DND-41 (cell line): ENCODE results near the gene SLC2A13.

ENCODE experiments used
- CTCF ChIP-seq: IDR thresholded peaks from 2 replicates; pipeline ENCODE4 v1.5.1; 2012; ENCODE audit warnings: borderline replicate concordance, low read length, moderate library complexity, mild to moderate bottlenecking; ENCODE audit not compliant: poor library complexity, severe bottlenecking; ENCODE audit errors: extremely low read depth
- EZH2 ChIP-seq: IDR thresholded peaks from 3 replicates; pipeline ENCODE4 v1.6.1; 2012; ENCODE audit warnings: borderline replicate concordance, low read depth, mild to moderate bottlenecking, moderate library complexity, low read length, inconsistent platforms; ENCODE audit not compliant: severe bottlenecking

- TF ChIP-seq CTCF (no peak), EZH2 (no peak)
Measured at GRCh38 chr12:40137252-40137651, 31.4 kb upstream of the SLC2A13 start.
